ENCODE results near the gene WAC.

DNA sequence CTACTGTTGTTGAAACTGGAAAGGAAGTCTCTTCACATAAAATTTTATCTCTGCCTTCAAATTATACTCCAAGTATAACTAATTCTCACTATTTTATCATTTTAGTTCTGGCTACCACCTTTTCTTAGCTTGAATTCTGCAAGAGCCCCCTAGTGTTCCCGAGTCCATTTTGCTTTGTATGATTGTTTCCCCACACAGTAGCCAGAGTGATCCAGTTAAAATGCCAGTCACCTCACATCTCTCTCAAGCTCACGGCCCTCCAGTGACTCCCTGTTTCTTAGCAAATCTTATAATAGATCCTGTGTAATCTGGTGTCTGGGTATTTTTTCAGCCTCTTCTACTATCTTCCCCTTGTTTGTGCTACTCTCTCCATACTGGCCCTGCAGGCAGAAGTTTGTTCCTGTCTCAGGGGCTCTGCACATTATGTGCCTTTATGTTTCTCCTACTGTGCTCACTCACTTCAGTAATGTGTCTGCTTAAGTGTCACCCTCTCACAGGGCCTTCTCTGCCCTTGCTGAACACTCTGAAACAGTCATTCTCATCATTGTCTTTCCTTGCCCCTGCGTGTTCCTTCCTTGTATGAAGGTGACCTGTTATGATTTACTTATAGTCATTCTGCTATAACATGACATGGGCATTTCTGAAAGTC lies 8.9 kb downstream of the WAC start:
- TF ChIP-seq, protein P1, sequence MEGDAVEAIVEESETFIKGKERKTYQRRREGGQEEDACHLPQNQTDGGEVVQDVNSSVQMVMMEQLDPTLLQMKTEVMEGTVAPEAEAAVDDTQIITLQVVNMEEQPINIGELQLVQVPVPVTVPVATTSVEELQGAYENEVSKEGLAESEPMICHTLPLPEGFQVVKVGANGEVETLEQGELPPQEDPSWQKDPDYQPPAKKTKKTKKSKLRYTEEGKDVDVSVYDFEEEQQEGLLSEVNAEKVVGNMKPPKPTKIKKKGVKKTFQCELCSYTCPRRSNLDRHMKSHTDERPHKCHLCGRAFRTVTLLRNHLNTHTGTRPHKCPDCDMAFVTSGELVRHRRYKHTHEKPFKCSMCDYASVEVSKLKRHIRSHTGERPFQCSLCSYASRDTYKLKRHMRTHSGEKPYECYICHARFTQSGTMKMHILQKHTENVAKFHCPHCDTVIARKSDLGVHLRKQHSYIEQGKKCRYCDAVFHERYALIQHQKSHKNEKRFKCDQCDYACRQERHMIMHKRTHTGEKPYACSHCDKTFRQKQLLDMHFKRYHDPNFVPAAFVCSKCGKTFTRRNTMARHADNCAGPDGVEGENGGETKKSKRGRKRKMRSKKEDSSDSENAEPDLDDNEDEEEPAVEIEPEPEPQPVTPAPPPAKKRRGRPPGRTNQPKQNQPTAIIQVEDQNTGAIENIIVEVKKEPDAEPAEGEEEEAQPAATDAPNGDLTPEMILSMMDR (IDR thresholded peaks at IDR 0.05): no peak
- no peak for TF ChIP-seq POLR2A (IDR thresholded peaks at IDR 0.05)

Measured in thyroid gland (tissue), 4 donors.